DND-41 (cell line): ENCODE data around the gene CTDP1.
"Not testable (repeated sequence)": the region's sequence is repeated elsewhere in the genome, so short reads cannot be mapped to it uniquely, and the experiment has no call there.

ENCODE experiments used
- ATAC-seq: fragments of 200-7000 bp; cut with Tn5 transposase; 3 replicates; pipeline ENCODE4 v1.9.1; 2021; ENCODE audit warnings: low read depth; ENCODE audit not compliant: insufficient read depth
- DNase-seq: peaks from one replicate; pipeline ENCODE4 v3.0.0-alpha.2; 2020
- H2AFZ ChIP-seq: 2 replicates; pipeline ENCODE4 v1.6.0; 2012; ENCODE audit warnings: low read depth, low read length
- H3K27ac ChIP-seq: 2 replicates; pipeline ENCODE4 v1.5.1; 2012; ENCODE audit warnings: low read length, inconsistent platforms
- H3K27me3 ChIP-seq: fragments of 200-600 bp; sonication (generic); 2 replicates; pipeline ENCODE4 v1.6.0; 2012; ENCODE audit warnings: low read length, mild to moderate bottlenecking, inconsistent platforms; ENCODE audit not compliant: insufficient read depth, poor library complexity
- H3K36me3 ChIP-seq: 2 replicates; pipeline ENCODE4 v1.5.1; 2012; ENCODE audit warnings: low read length, inconsistent platforms; ENCODE audit not compliant: insufficient read depth
- H3K4me1 ChIP-seq: 2 replicates; pipeline ENCODE4 v1.5.1; 2012; ENCODE audit warnings: mild to moderate bottlenecking, low read length; ENCODE audit not compliant: insufficient read depth
- H3K4me2 ChIP-seq: 2 replicates; pipeline ENCODE4 v1.6.0; 2012; ENCODE audit warnings: mild to moderate bottlenecking, moderate library complexity, low read length, inconsistent platforms; ENCODE audit not compliant: insufficient read depth
- H3K4me3 ChIP-seq, 2 experiments: fragments of 200-600 bp in 1 of 2; shearing (Covaris generic) in 1 of 2; 2 replicates each; pipeline ENCODE4 v1.5.1; 2012 to 2016; ENCODE audit warnings: inconsistent platforms in 2 of 2, low read length in 2 of 2, mild to moderate bottlenecking in 2 of 2, low read depth in 1 of 2, moderate library complexity in 1 of 2
- H3K79me2 ChIP-seq: 2 replicates; pipeline ENCODE4 v1.6.0; 2012; ENCODE audit warnings: low read length, inconsistent platforms; ENCODE audit not compliant: insufficient read depth
- H3K9ac ChIP-seq: 2 replicates; pipeline ENCODE4 v1.6.0; 2012; ENCODE audit warnings: low read depth, mild to moderate bottlenecking, inconsistent platforms, low read length, moderate library complexity
- H3K9me3 ChIP-seq: 2 replicates; pipeline ENCODE4 v1.5.1; 2012; ENCODE audit warnings: low read length, moderate library complexity, mild to moderate bottlenecking, inconsistent platforms; ENCODE audit not compliant: insufficient read depth, severe bottlenecking
- H4K20me1 ChIP-seq: 2 replicates; pipeline ENCODE4 v1.6.0; 2012; ENCODE audit warnings: low read length; ENCODE audit not compliant: insufficient read depth
- CTCF ChIP-seq: IDR thresholded peaks from 2 replicates; pipeline ENCODE4 v1.5.1; 2012; ENCODE audit warnings: borderline replicate concordance, low read length, moderate library complexity, mild to moderate bottlenecking; ENCODE audit not compliant: poor library complexity, severe bottlenecking; ENCODE audit errors: extremely low read depth
- EZH2 ChIP-seq: IDR thresholded peaks from 3 replicates; pipeline ENCODE4 v1.6.1; 2012; ENCODE audit warnings: borderline replicate concordance, low read depth, mild to moderate bottlenecking, moderate library complexity, low read length, inconsistent platforms; ENCODE audit not compliant: severe bottlenecking

The CTDP1 gene

GRCh38 chr18:79728931-79729586 lies 49.5 kb downstream of the CTDP1 start:
- DNase-seq, result no peak
- H3K9ac ChIP-seq, result no peak overlapping the region
- ATAC-seq, result no peak

GRCh38 chr18:79729611-79730010 lies 50.0 kb downstream of the CTDP1 start:
- no peaks in the 10 kb centered on the region for H3K4me1 ChIP-seq
- H3K27ac ChIP-seq, result no peak overlapping the region
- no peaks in the 10 kb centered on the region for H3K27me3 ChIP-seq
- peaks cover 51% of the 10 kb centered on the region for H4K20me1 ChIP-seq
- H3K4me2 ChIP-seq, result no peak overlapping the region
- ATAC-seq, result no peak
- H3K79me2 ChIP-seq, result peaks cover 32% of the 10 kb centered on the region
- H3K4me3 ChIP-seq, result no peak overlapping the region
- no peaks in the 10 kb centered on the region for H3K9me3 ChIP-seq
- no peak for DNase-seq
- H2AFZ ChIP-seq, result no peak overlapping the region
- TF ChIP-seq EZH2 (no peak), CTCF (no peak)
- peaks cover 93% of the 10 kb centered on the region for H3K36me3 ChIP-seq
- no peak overlapping the region for H3K9ac ChIP-seq

More at GRCh38 chr18:79728931-79729586, 49.5 kb downstream of the CTDP1 start:
- Histone ChIP-seq H3K27ac (no peak overlapping the region), H3K4me1 (no peaks in the 10 kb centered on the region), H3K9me3 (no peaks in the 10 kb centered on the region), H3K79me2 (peaks cover 34% of the 10 kb centered on the region), H4K20me1 (peaks cover 51% of the 10 kb centered on the region), H3K4me2 (no peak overlapping the region), H3K27me3 (no peaks in the 10 kb centered on the region), H3K36me3 (peaks cover 93% of the 10 kb centered on the region), H3K4me3 (no peak overlapping the region), H2AFZ (no peak overlapping the region)
- TF ChIP-seq CTCF (no peak), EZH2 (no peak)

- DNase-seq, result no peak
- Histone ChIP-seq H3K79me2 (peaks cover 21% of the 10 kb centered on the region), H3K9me3 (no peaks in the 10 kb centered on the region), H3K9ac (no peak overlapping the region), H3K4me3 (no peak overlapping the region), H3K27me3 (no peaks in the 10 kb centered on the region), H2AFZ (no peak overlapping the region), H3K36me3 (peaks cover 93% of the 10 kb centered on the region), H3K4me1 (no peaks in the 10 kb centered on the region), H4K20me1 (peaks cover 54% of the 10 kb centered on the region), H3K4me2 (no peak overlapping the region), H3K27ac (no peak overlapping the region)
- TF ChIP-seq CTCF (no peak), EZH2 (no peak)
- ATAC-seq, result no peak
Measured at GRCh38 chr18:79730804-79731203, 51.2 kb downstream of the CTDP1 start.

- H3K9ac ChIP-seq, H3K27ac ChIP-seq, DNase-seq, H3K4me1 ChIP-seq, H3K4me3 ChIP-seq, H3K27me3 ChIP-seq, H2AFZ ChIP-seq, H3K9me3 ChIP-seq, H3K4me2 ChIP-seq, ATAC-seq, H3K79me2 ChIP-seq: not testable (repeated sequence)
- H3K36me3 ChIP-seq, result peaks cover 95% of the 10 kb centered on the region
- H4K20me1 ChIP-seq, result peaks cover 53% of the 10 kb centered on the region
Measured at GRCh38 chr18:79731881-79732720, 52.5 kb downstream of the CTDP1 start.
